Heart left ventricle (tissue), 16 donors: ENCODE results near the gene KCNJ6. TPM values are rescaled to one million over a fixed set of nuclear protein-coding genes. Genes with fewer than 3 reads are reported as not detected.

Source experiments
- ATAC-seq, 4 donors: fragments of 200-7000 bp; cut with Tn5 transposase; one replicate each; pipeline ENCODE4 v1.9.1; 2020 to 2022; ENCODE audit warnings: moderate library complexity in 4 of 4, mild to moderate bottlenecking in 3 of 4, moderate number of reproducible peaks in 1 of 4
- DNase-seq, 5 donors: peaks; one replicate each; pipeline ENCODE4 v3.0.0-alpha.2; 2020
- H3K27ac ChIP-seq, 12 donors: fragments of 200-600 bp; sonication (generic) in 4 of 12; one replicate each; pipeline versions ENCODE4 v1.5.0 to v1.8.0; 2016 to 2022; ENCODE audit warnings: mild to moderate bottlenecking in 2 of 12
- H3K27me3 ChIP-seq, 9 donors: fragments of 200-600 bp; sonication (generic) in 2 of 9; one replicate each; pipeline versions ENCODE4 v1.5.1 to v1.8.0; 2016 to 2022; ENCODE audit warnings: mild to moderate bottlenecking in 3 of 9
- H3K36me3 ChIP-seq, 9 donors: fragments of 200-600 bp; sonication (generic) in 2 of 9; one replicate each; pipeline versions ENCODE4 v1.5.0 to v1.8.0; 2018 to 2022; ENCODE audit warnings: mild to moderate bottlenecking in 2 of 9
- H3K4me1 ChIP-seq, 12 donors: fragments of 200-600 bp; sonication (generic) in 4 of 12; one replicate each; pipeline versions ENCODE4 v1.5.0 to v1.8.0; 2016 to 2022; ENCODE audit warnings: mild to moderate bottlenecking in 3 of 12
- H3K4me3 ChIP-seq, 12 donors: fragments of 200-600 bp; sonication (generic) in 4 of 12; one replicate each; pipeline versions ENCODE4 v1.5.0 to v1.8.0; 2017 to 2022; ENCODE audit warnings: mild to moderate bottlenecking in 9 of 12, moderate library complexity in 4 of 12
- H3K9me3 ChIP-seq, 12 donors: fragments of 200-600 bp; sonication (generic) in 4 of 12; one replicate each; pipeline versions ENCODE4 v1.5.0 to v1.8.0; 2016 to 2022; ENCODE audit warnings: mild to moderate bottlenecking in 1 of 12
- CTCF ChIP-seq, 12 donors: fragments of 200-600 bp; sonication (generic) in 4 of 12; IDR thresholded peaks; one replicate each; pipeline versions ENCODE4 v1.5.0 to v1.8.0; 2018 to 2022; ENCODE audit warnings: antibody characterized with exemption in 12 of 12, mild to moderate bottlenecking in 5 of 12
- POLR2A ChIP-seq, 2 donors: fragments of 450-650 bp; IDR thresholded peaks; one replicate each; pipeline ENCODE4 v1.6.1; 2017; ENCODE audit warnings: antibody characterized with exemption in 2 of 2, mild to moderate bottlenecking in 2 of 2, moderate library complexity in 2 of 2
- WGBS, 4 donors: extraction: QIAGEN DNeasy Blood & Tissue Kit in 2 of 4; methylation state at CpG; one replicate each; pipeline versions ENCODE4 v1.1.5 to v1.1.7; 2013 to 2018; 5-methylcytosine and 5-hydroxymethylcytosine counted together
- intact Hi-C, 10 donors: fragments of 100-400 bp; cut with DNase I; formaldehyde crosslinking; loops; one replicate each; pipeline versions ENCODE4 v1.11.1 to v1.14.2; 2022
- polyA plus RNA-seq, 2 donors: library from polyadenylated mRNA; stranded (reverse); fragments of 200-250 nt; gene quantifications; one replicate each; pipeline ENCODE4 v1.2.3, GENCODE V29; 2013
- total RNA-seq, 9 donors: library from RNA; depleted of rRNA in 2 of 9; stranded (reverse); fragments of >200 nt in 2 of 9; fragmentation: NEBNext Ultra II Directional in 3 of 9; extraction: Animal tissue kit (Norgen Biotek cat#: 25700) in 3 of 9; gene quantifications; one replicate each; pipeline versions ENCODE4 v1.1.0 to v1.2.4, GENCODE V29; 2016 to 2023
- donor health status: ischemic (EF 13 %, LVEDD 7.1; RV severe dilation, severe dysfunction).
- donor health status: healthy with polysubstance abuse.
- donor health status: DM: no; HTN: yes; CAD: no.
- donor health status: DM: no; HTN: no; CAD: no.
- donor health status: ischemic (EF 25% LVEDD 6.9; RV normal size, moderate dysfunction).
- donor health status: ischemic (EF 25% LVEDD 5.7; RV mildly dilated, moderate dysfunction).
- donor health status: healthy.
- donor health status: DM: yes; HTN: yes; CAD: no.
- donor health status: ischemic (EF 35%, LVEDD 5.7; RV mildly dilated, moderate dysfunction).
- donor health status: nonischemic (EF 11% LVEDD 7.7; RV severe dilation, severe dysfunction).
- donor health status: DM: yes; HTN: yes; CAD: no.
- donor health status: PGD.
- donor health status: ischemic (EF 29% LVEDD 5.4; RV normal size, mild dysfunction).
- donor health status: nonischemic (EF 23%, LVEDD 6.1; RV moderate dilation, normal function).

KCNJ6 gene
- total and polyA plus RNA-seq, 11 donors, result not detected

- peaks cover 0 to 12% (median 0%) of the 10 kb centered on the region in 9 donors for H3K27me3 ChIP-seq
- H3K9me3 ChIP-seq, result peaks cover 0 to 2% (median 0%) of the 10 kb centered on the region in 12 donors
- peak in 1 of 4 donors; percentile 22 for ATAC-seq
- H3K36me3 ChIP-seq, result no peaks in the 10 kb centered on the region
- TF ChIP-seq POLR2A (IDR thresholded peaks at IDR 0.05) (no peak), CTCF (IDR thresholded peaks at IDR 0.05) (no peak)
- H3K4me1 ChIP-seq, result peaks cover 0 to 6% (median 0%) of the 10 kb centered on the region in 12 donors
- no peak for DNase-seq
- WGBS, 4 donors, result 70 to 92% (median 87%) methylated on average over 2 of the region's 2 CpGs
- H3K27ac ChIP-seq, result no peak overlapping the region
- intact Hi-C loops, result no loop called here
- H3K4me3 ChIP-seq, result no peak overlapping the region
Measured at GRCh38 chr21:37945036-37945435, 28.8 kb upstream of the KCNJ6 start.

- peaks cover 0 to 12% (median 0%) of the 10 kb centered on the region in 9 donors for H3K27me3 ChIP-seq
Measured at GRCh38 chr21:37944496-37944895, 28.2 kb upstream of the KCNJ6 start.

DNA sequence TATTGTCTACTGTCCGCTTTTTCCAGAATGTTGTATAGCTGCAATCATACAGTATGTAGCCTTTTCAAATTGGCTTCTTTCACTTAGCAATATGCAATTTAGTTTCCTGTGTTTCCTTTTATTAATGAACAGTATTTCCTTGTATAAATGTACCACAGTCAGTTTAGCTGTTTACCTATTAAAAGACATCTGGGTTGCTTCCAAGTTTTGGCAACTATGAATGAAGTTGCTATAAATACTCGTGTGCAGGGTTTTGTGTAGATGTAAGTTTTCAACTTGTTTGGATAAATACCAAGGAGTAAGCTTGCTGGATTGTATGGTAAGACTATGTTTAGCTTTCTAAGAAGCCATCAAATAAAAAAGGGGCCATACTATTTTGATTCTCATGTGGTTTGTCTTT, 24.4 kb upstream of the KCNJ6 start:
- intact Hi-C loops, result no loop called here
- Histone ChIP-seq H3K36me3 (no peaks in the 10 kb centered on the region), H3K27me3 (no peaks in the 10 kb centered on the region), H3K9me3 (peaks cover 0 to 10% (median 0%) of the 10 kb centered on the region in 12 donors), H3K4me3 (no peak overlapping the region), H3K27ac (no peak overlapping the region), H3K4me1 (peaks cover 0 to 6% (median 0%) of the 10 kb centered on the region in 12 donors)
- 34 to 43% (median 37%) methylated on average over 2 of the region's 2 CpGs for WGBS, 4 donors
- no peak for TF ChIP-seq POLR2A (IDR thresholded peaks at IDR 0.05)
- TF ChIP-seq CTCF (IDR thresholded peaks at IDR 0.05), result no peak
- DNase-seq, result no peak
- ATAC-seq, result peak in 1 of 4 donors; percentile 37

More at GRCh38 chr21:37944496-37944895, 28.2 kb upstream of the KCNJ6 start:
- WGBS, 4 donors, result 58 to 83% (median 74%) methylated on average over 5 of the region's 5 CpGs
- ATAC-seq (no peak), DNase-seq (no peak)
- Histone ChIP-seq H3K27ac (no peak overlapping the region), H3K36me3 (no peaks in the 10 kb centered on the region), H3K9me3 (peaks cover 0 to 8% (median 0%) of the 10 kb centered on the region in 12 donors), H3K4me1 (peaks cover 0 to 6% (median 0%) of the 10 kb centered on the region in 12 donors), H3K4me3 (no peak overlapping the region)
- intact Hi-C loops, result no loop called here
- TF ChIP-seq CTCF (IDR thresholded peaks at IDR 0.05), result no peak
- no peak for TF ChIP-seq POLR2A (IDR thresholded peaks at IDR 0.05)

GRCh38 chr21:37939838-37940237, 23.6 kb upstream of the KCNJ6 start:
- H3K4me1 ChIP-seq, result peaks cover 0 to 6% (median 0%) of the 10 kb centered on the region in 12 donors
- 84 to 87% (median 85%) methylated on average over 4 of the region's 4 CpGs for WGBS, 4 donors
- ATAC-seq (no peak), DNase-seq (no peak)
- H3K4me3 ChIP-seq, result no peak overlapping the region
- no peaks in the 10 kb centered on the region for H3K27me3 ChIP-seq
- TF ChIP-seq CTCF (IDR thresholded peaks at IDR 0.05) (no peak), POLR2A (IDR thresholded peaks at IDR 0.05) (no peak)
- peaks cover 0 to 10% (median 0%) of the 10 kb centered on the region in 12 donors for H3K9me3 ChIP-seq
- intact Hi-C loops, result no loop called here
- H3K36me3 ChIP-seq, result no peaks in the 10 kb centered on the region
- H3K27ac ChIP-seq, result no peak overlapping the region
